ENCODE data around the gene AAK1. TPM values are rescaled to one million over a fixed set of nuclear protein-coding genes. Genes with fewer than 3 reads are reported as not detected.

Gene AAK1
- total and polyA plus RNA-seq, 2 donors (not counting 3 experiments of a cell fraction or from before 2014, with no cell fraction given) = 31.0 to 127 TPM

- Histone ChIP-seq H3K4me1 (ENCODE audit: control insufficient read depth, extremely low read depth, insufficient read depth, low read length) (peaks cover 16% of the 10 kb centered on the region), H3K4me2 (ENCODE audit: insufficient read depth, low read length) (no peak overlapping the region), H3K9me1 (replicated peaks; ENCODE audit: control insufficient read depth, extremely low read depth, insufficient read depth, low read length) (no peaks in the 10 kb centered on the region), H3K27ac (ENCODE audit: insufficient read depth, low read depth, low read length) (no peak overlapping the region), H3K4me3 (replicated peaks in 1 of 3; ENCODE audit: insufficient read depth in 1 of 3, low read depth in 1 of 3, low read length in 3 of 3) (no peak overlapping the region), H3K9me3 (replicated peaks; ENCODE audit: control insufficient read depth, insufficient read depth, low read length) (no peaks in the 10 kb centered on the region), H3K79me2 (ENCODE audit: control insufficient read depth, insufficient read depth, low read length) (peaks cover 53% of the 10 kb centered on the region), H3K27me3 (ENCODE audit: control insufficient read depth in 2 of 2, insufficient read depth in 2 of 2, low read length in 2 of 2) (no peaks in the 10 kb centered on the region), H3K36me3 (ENCODE audit: control insufficient read depth in 2 of 2, extremely low read depth in 1 of 2, insufficient read depth in 2 of 2, low read length in 2 of 2) (no peaks in the 10 kb centered on the region), H3K9ac (replicated peaks; ENCODE audit: extremely low read depth, insufficient read depth, low read length) (no peak overlapping the region), H2AFZ (ENCODE audit: low read depth, low read length) (no peak overlapping the region), H4K20me1 (replicated peaks; ENCODE audit: control insufficient read depth, extremely low read depth, insufficient read depth, low read length) (peaks cover 5% of the 10 kb centered on the region)
- DNase-seq (ENCODE audit: low read depth, low spot score) = no peak
- ChIA-PET CTCF (interaction anchor here (1.2 to 7.7 kb wide), 9 partner anchors 10 to 256 kb away, joined by 3 to 74 read pairs (median 7); no protein-coding TSS in a partner anchor), POLR2A (no interaction called here)
- no peak for FAIRE-seq
- intact Hi-C loops (cut with micrococcal nuclease) = no loop called here
- dilution Hi-C loops (cut with MboI; ENCODE audit: extremely low pct_ligation_motif_present, low sequenced_read_pairs) = no loop called here
- TF ChIP-seq MYC (IDR thresholded peaks at IDR 0.05; ENCODE audit: low read depth, low read length) (no peak), EZH2 (IDR thresholded peaks at IDR 0.05; ENCODE audit: borderline replicate concordance, low read depth, low read length, severe bottlenecking) (no peak), GATA2 (IDR thresholded peaks at IDR 0.05; ENCODE audit: insufficient read depth, insufficient read length, low read depth, low read length) (no peak), FOS (IDR thresholded peaks at IDR 0.05; ENCODE audit: borderline replicate concordance, insufficient read depth, low read length) (no peak), POLR2AphosphoS5 (IDR thresholded peaks at IDR 0.05; ENCODE audit: insufficient read depth, low read depth, low read length) (no peak), JUN (IDR thresholded peaks at IDR 0.05; ENCODE audit: borderline replicate concordance, insufficient read depth, insufficient read length, low read depth) (no peak), POLR2A (IDR thresholded peaks at IDR 0.05; ENCODE audit: low read depth, low read length) (no peak)
- TF ChIP-seq, protein P1, sequence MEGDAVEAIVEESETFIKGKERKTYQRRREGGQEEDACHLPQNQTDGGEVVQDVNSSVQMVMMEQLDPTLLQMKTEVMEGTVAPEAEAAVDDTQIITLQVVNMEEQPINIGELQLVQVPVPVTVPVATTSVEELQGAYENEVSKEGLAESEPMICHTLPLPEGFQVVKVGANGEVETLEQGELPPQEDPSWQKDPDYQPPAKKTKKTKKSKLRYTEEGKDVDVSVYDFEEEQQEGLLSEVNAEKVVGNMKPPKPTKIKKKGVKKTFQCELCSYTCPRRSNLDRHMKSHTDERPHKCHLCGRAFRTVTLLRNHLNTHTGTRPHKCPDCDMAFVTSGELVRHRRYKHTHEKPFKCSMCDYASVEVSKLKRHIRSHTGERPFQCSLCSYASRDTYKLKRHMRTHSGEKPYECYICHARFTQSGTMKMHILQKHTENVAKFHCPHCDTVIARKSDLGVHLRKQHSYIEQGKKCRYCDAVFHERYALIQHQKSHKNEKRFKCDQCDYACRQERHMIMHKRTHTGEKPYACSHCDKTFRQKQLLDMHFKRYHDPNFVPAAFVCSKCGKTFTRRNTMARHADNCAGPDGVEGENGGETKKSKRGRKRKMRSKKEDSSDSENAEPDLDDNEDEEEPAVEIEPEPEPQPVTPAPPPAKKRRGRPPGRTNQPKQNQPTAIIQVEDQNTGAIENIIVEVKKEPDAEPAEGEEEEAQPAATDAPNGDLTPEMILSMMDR (IDR thresholded peaks at IDR 0.05; ENCODE audit: extremely low read depth in 1 of 2, insufficient read depth in 1 of 2, low read depth in 1 of 2, low read length in 2 of 2) = no peak
- TF ChIP-seq, protein P2, sequence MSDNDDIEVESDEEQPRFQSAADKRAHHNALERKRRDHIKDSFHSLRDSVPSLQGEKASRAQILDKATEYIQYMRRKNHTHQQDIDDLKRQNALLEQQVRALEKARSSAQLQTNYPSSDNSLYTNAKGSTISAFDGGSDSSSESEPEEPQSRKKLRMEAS (IDR thresholded peaks at IDR 0.05; ENCODE audit: insufficient read depth, insufficient read length) = no peak
- no TSS peak for BruUV-seq (replicated peaks)
Observed at GRCh38 chr2:69560147-69560482, 83.4 kb downstream of the AAK1 start.

Data from endothelial cell of umbilical vein (primary cell).